ENCODE measurements around the gene SSR1. TPM values are rescaled to one million over a fixed set of nuclear protein-coding genes. Genes with fewer than 3 reads are reported as not detected.

Gene SSR1
- total RNA-seq, 1 experiment from 2014 or later, result 65.2 TPM

- POLR2A ChIA-PET (ENCODE audit: unreplicated experiment), result interaction anchor here (0.6 kb wide), 1 partner anchor 26 kb away, joined by 3 read pairs; no protein-coding TSS in a partner anchor
- no peaks in the 10 kb centered on the region for H3K9me2 ChIP-seq (replicated peaks; ENCODE audit: low read length)
- no peak for DNase-seq
These were observed 51.0 kb downstream of the SSR1 start for GRCh38 chr6:7261852-7262461.

GRCh38 chr6:7261032-7261841 lies 51.8 kb downstream of the SSR1 start:
- no peaks in the 10 kb centered on the region for H3F3A ChIP-seq (ENCODE audit: low read length, unreplicated experiment)
- H3K9ac ChIP-seq (ENCODE audit: low read length), result peak overlapping the region; percentile 68
- H3K36me3 ChIP-seq (ENCODE audit: low read depth, low read length), result no peaks in the 10 kb centered on the region
- POLR2A ChIA-PET (ENCODE audit: unreplicated experiment), result no interaction called here
- H3K27ac ChIP-seq (ENCODE audit: low read length), result peak overlapping the region; percentile 64
- TF ChIP-seq EZH2 (IDR thresholded peaks at IDR 0.05; ENCODE audit: low read length, unreplicated experiment) (no peak), CTCF (conservative IDR thresholded peaks at IDR 0.05; ENCODE audit: low read depth, low read length) (no peak), EZH2phosphoT487 (IDR thresholded peaks at IDR 0.05; ENCODE audit: borderline replicate concordance, low read length) (no peak)
- H3K9me2 ChIP-seq (replicated peaks; ENCODE audit: low read length), result no peaks in the 10 kb centered on the region
- no peaks in the 10 kb centered on the region for H4K20me1 ChIP-seq (ENCODE audit: low read length)
- H3K79me2 ChIP-seq (ENCODE audit: low read length), result no peaks in the 10 kb centered on the region
- peak overlapping the region; percentile 77 for H2AFZ ChIP-seq (ENCODE audit: low read length)
- TSS peak; percentile 81 for BruUV-seq (replicated peaks)
- no peaks in the 10 kb centered on the region for H3K27me3 ChIP-seq (ENCODE audit: low read length)
- H3K4me1 ChIP-seq (ENCODE audit: insufficient read depth, low read length), result peaks cover 17% of the 10 kb centered on the region
- CTCF ChIA-PET, result no interaction called here
- no peaks in the 10 kb centered on the region for H3K9me3 ChIP-seq (ENCODE audit: low read length)
- ATAC-seq (peak; percentile 98), DNase-seq (peak; percentile 95)
- intact Hi-C loops (cut with micrococcal nuclease), result no loop called here
- peak overlapping the region; percentile 87 for H3K4me2 ChIP-seq (ENCODE audit: low read length)
- H3K4me3 ChIP-seq (ENCODE audit: low read length), result peak overlapping the region; percentile 75

More at GRCh38 chr6:7261852-7262461, 51.0 kb downstream of the SSR1 start:
- Histone ChIP-seq H3K4me2 (ENCODE audit: low read length) (peak overlapping the region; percentile 87), H3K9me3 (ENCODE audit: low read length) (no peaks in the 10 kb centered on the region), H4K20me1 (ENCODE audit: low read length) (no peaks in the 10 kb centered on the region), H3K27ac (ENCODE audit: low read length) (peak overlapping the region; percentile 64; the same call in 1 of the 2 replicates), H3K79me2 (ENCODE audit: low read length) (no peaks in the 10 kb centered on the region), H2AFZ (ENCODE audit: low read length) (peak overlapping the region; percentile 77), H3K27me3 (ENCODE audit: low read length) (no peaks in the 10 kb centered on the region), H3F3A (ENCODE audit: low read length, unreplicated experiment) (no peaks in the 10 kb centered on the region), H3K9ac (ENCODE audit: low read length) (peak overlapping the region; percentile 68), H3K4me1 (ENCODE audit: insufficient read depth, low read length) (peaks cover 18% of the 10 kb centered on the region), H3K4me3 (ENCODE audit: low read length) (peak overlapping the region; percentile 75), H3K36me3 (ENCODE audit: low read depth, low read length) (no peaks in the 10 kb centered on the region)
- intact Hi-C loops (cut with micrococcal nuclease), result no loop called here
- no peak; the same call in 1 of the 2 replicates for ATAC-seq
- no TSS peak for BruUV-seq (replicated peaks)
- CTCF ChIA-PET, result no interaction called here
- TF ChIP-seq EZH2phosphoT487 (IDR thresholded peaks at IDR 0.05; ENCODE audit: borderline replicate concordance, low read length), result no peak
- no peak for TF ChIP-seq CTCF (conservative IDR thresholded peaks at IDR 0.05; ENCODE audit: low read depth, low read length)
- no peak for TF ChIP-seq EZH2 (IDR thresholded peaks at IDR 0.05; ENCODE audit: low read length, unreplicated experiment)

Data from PC-3 (cell line).